GM10266 (cell line): ENCODE results near the gene HHLA2.

ENCODE experiments used
- DNase-seq: peaks from one replicate; pipeline ENCODE4 v3.0.0; 2012; ENCODE audit errors: extremely low spot score
- TF ChIP-seq, protein P1 (sequence below): IDR thresholded peaks from 2 replicates; pipeline ENCODE4 v1.5.1; 2012; ENCODE audit warnings: mild to moderate bottlenecking, low read depth; ENCODE audit not compliant: control insufficient read depth, insufficient read depth; ENCODE audit errors: missing control alignments

HHLA2 gene

DNA sequence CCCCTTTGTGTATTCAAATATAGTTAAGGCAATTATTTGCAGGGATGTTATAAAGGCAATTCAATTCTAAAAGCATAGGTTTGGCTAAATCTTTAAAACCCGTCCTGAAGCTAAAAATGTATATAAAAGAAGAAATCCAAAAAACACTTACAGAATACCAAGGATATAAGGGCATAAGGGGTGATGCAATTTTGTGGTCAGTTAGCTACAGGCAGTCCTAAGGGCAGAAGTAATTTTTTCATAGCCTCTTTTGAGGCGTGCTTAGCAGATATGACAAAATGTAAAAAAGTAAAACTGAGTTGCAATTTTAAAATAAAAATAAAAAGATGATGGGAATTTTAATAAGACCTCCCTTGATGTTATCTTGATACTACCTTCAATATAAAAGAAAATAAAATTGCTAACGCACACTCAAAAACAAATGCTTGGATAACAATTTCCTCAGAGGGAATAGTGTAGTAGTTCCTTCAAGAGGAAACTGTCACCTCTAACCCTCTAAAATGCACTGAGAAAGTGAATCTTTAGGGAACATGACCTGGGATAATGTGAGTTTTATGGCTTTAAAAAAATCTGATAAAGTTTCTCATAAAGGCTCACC, 109.8 kb downstream of the HHLA2 start:
- no peak for DNase-seq
- TF ChIP-seq, protein P1, sequence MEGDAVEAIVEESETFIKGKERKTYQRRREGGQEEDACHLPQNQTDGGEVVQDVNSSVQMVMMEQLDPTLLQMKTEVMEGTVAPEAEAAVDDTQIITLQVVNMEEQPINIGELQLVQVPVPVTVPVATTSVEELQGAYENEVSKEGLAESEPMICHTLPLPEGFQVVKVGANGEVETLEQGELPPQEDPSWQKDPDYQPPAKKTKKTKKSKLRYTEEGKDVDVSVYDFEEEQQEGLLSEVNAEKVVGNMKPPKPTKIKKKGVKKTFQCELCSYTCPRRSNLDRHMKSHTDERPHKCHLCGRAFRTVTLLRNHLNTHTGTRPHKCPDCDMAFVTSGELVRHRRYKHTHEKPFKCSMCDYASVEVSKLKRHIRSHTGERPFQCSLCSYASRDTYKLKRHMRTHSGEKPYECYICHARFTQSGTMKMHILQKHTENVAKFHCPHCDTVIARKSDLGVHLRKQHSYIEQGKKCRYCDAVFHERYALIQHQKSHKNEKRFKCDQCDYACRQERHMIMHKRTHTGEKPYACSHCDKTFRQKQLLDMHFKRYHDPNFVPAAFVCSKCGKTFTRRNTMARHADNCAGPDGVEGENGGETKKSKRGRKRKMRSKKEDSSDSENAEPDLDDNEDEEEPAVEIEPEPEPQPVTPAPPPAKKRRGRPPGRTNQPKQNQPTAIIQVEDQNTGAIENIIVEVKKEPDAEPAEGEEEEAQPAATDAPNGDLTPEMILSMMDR: no peak

DNA sequence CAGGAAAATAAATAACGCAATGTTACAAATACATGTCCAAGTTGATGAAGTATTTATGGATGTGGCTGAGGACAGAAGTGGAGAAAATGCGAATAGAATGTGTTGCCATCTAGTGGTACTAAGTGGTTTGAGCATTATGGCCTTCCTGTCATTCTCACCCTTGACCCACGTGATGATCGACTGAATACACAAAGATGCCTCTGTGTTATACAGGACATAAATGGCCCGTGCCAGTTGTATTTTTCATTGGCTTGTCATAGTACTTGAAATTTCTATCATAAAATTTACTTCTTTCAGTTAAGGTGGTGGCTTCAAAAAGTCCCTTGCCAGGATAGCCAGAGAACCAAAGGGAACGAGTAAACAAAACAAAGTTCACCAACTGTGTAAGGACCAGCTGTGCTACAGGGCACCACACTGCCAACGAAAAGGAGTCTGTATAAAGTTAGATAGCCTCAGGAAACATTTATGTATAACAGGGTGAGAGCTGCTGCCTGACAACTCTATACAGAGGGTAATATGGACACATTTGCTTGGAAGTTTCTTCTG, 110.4 kb downstream of the HHLA2 start:
- TF ChIP-seq, protein P1: peak; percentile 85
- DNase-seq: peak; percentile 62

DNA sequence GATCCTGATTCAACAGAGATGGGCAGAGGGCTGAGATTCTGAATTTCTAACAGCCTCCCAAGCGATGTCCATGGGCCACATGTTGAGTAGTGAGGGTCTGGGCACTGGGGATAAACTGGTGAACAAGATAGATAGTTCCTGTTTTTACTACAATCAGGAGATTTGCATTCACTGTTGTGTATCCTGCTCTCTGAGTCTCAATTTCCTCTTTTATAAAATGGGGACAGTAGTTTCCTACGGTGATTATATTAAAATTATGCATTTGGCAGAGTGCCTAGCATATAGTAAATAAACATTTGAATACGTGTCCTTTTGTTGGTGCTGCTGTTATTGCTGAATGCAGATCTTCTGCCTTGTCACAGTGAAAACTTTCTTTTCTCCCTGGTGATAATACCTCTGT, 111.5 kb downstream of the HHLA2 start:
- no peak for DNase-seq
- TF ChIP-seq, protein P1: no peak

DNA sequence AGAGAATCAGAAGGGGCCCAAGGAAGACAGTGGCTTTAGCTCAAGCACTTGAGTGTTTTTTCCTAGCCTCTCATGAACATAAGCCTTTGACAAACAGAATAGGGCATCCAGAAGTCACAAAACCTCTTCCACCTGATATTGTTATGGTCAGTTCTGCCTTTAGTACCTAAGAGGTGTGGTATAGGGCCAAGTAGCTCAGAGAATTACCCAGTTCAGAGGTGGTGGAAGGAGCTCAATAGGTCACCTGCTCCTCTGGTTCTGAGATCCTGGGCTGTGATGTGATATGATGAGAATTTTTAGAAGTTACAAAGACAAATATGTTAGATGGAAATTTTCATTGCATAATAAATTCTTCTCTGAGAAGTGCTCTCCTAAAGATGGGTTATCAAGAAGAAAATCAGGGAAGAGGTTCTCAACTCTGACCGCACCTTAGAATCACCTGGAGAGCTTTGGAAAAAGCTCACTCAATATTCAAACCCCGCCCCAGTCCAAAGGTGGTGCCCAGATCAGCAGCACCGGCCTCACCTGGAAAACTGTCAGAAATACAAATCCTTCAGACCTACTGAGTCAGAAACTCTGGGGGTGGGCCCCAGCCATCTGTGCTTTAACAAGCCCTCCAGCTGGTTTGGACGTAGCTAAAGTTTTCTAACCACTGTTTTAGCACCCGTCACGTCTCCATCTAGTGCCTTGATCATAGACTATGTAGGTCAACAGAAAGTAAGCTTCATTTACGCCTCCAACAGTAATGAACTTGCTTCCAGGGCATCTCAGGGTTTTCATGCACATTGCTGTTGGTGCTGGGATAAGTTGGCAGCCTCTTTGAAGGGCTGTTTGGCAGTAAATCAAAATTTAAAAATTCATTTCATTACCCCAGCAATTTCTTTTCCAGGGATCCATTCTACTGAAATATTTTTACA, 112.8 kb downstream of the HHLA2 start:
- DNase-seq: no peak
- TF ChIP-seq, protein P1: no peak

DNA sequence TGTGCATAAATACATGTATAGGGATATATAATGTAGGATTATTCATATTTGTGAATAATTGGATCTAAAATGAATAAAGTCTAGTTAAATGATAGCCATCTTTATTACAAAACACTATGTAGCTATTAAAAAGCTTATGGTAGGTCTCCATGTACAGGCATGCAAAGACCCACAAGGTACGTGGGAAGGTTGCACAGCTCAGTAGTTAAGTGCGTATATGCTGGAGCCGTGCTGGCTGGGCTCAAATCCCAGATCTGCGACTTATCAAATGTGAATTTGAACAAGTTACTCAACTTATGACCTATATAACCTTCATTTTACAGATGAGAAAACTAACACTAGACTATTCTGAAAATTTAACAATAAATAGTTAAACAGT, 113.4 kb downstream of the HHLA2 start:
- TF ChIP-seq, protein P1: no peak
- DNase-seq: no peak

DNA sequence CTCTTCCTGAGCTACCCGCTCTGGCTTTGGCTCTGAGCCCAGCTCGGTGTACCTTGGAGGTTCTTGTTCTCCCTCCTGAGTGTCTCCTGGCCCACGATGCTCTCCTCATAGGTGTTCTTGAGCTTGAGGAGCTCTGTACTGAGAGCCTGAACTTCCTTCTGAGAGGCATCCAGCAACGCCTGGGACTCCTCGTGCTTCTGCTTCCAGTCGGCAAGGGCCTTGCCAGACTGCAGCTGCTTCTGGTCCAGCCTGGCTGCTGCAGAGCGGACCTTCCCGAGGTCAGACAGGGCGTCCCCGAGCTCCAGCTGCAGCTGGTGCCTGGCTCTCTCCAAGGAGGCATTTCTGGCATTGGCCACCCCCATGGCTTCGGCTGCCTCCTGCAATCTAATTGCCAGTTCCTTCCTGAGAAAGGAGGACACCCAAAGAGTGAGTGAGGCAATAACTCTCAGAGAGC, 114.2 kb downstream of the HHLA2 start:
- no peak for DNase-seq
- TF ChIP-seq, protein P1: no peak
